ENCODE results near the gene ABL2.
A peak's percentile ranks its signal among the peaks of the same experiment; 100 is the strongest.
"Not testable (repeated sequence)": the region's sequence is repeated elsewhere in the genome, so short reads cannot be mapped to it uniquely, and the experiment has no call there.

The ABL2 gene

GRCh38 chr1:179245426-179245825 is 15.9 kb upstream of the ABL2 start:
- not testable (repeated sequence) for H3K27me3 ChIP-seq (replicated peaks; ENCODE audit: control insufficient read depth, insufficient read depth, low read length); DNase-seq (ENCODE audit: low read depth); H3K9me3 ChIP-seq (ENCODE audit: control insufficient read depth, low read length); H3K36me3 ChIP-seq (ENCODE audit: control insufficient read depth, insufficient read depth, low read length, severe bottlenecking); H3K4me3 ChIP-seq (ENCODE audit: low read length); H3K9ac ChIP-seq (ENCODE audit: low read length); H3K4me1 ChIP-seq (ENCODE audit: control insufficient read depth, insufficient read depth, low read length)

- Histone ChIP-seq H3K9ac (ENCODE audit: low read length) (no peak overlapping the region), H3K27me3 (replicated peaks; ENCODE audit: control insufficient read depth, insufficient read depth, low read length) (no peaks in the 10 kb centered on the region), H3K4me1 (ENCODE audit: control insufficient read depth, insufficient read depth, low read length) (no peaks in the 10 kb centered on the region), H3K36me3 (ENCODE audit: control insufficient read depth, insufficient read depth, low read length, severe bottlenecking) (no peaks in the 10 kb centered on the region), H3K9me3 (ENCODE audit: control insufficient read depth, low read length) (no peaks in the 10 kb centered on the region), H3K4me3 (ENCODE audit: low read length) (no peak overlapping the region)
- DNase-seq (ENCODE audit: low read depth) = no peak
Observed at GRCh38 chr1:179241530-179242097, 12.1 kb upstream of the ABL2 start.

- Histone ChIP-seq H3K9me3 (ENCODE audit: control insufficient read depth, low read length) (no peaks in the 10 kb centered on the region), H3K36me3 (ENCODE audit: control insufficient read depth, insufficient read depth, low read length, severe bottlenecking) (no peaks in the 10 kb centered on the region), H3K9ac (ENCODE audit: low read length) (no peak overlapping the region), H3K27me3 (replicated peaks; ENCODE audit: control insufficient read depth, insufficient read depth, low read length) (no peaks in the 10 kb centered on the region), H3K4me1 (ENCODE audit: control insufficient read depth, insufficient read depth, low read length) (no peaks in the 10 kb centered on the region), H3K4me3 (ENCODE audit: low read length) (no peak overlapping the region)
- no peak for DNase-seq (ENCODE audit: low read depth)
Observed at GRCh38 chr1:179237222-179237621, 7.7 kb upstream of the ABL2 start.

DNA sequence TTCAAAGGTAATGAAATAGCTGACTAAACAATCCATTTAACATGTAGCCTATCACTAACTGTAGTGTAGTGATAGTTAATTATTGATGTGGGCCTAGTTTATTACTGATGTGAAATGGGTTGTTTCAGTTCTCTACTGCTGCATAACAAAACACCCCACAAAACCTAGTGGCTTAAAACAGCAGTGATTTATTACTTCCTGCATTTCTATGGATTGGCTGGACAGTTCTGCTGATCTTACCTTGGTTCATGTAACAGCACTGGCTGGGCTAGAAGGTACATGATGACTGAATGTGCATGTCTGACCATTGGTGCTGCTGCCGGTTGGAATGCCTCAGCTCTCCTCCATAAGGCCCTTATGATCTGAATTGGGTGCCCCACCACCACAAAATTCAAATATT is 5.4 kb upstream of the ABL2 start:
- Histone ChIP-seq H3K27me3 (replicated peaks; ENCODE audit: control insufficient read depth, insufficient read depth, low read length) (no peaks in the 10 kb centered on the region), H3K9me3 (ENCODE audit: control insufficient read depth, low read length) (no peaks in the 10 kb centered on the region), H3K36me3 (ENCODE audit: control insufficient read depth, insufficient read depth, low read length, severe bottlenecking) (no peaks in the 10 kb centered on the region), H3K9ac (ENCODE audit: low read length) (no peak overlapping the region), H3K4me1 (ENCODE audit: control insufficient read depth, insufficient read depth, low read length) (no peaks in the 10 kb centered on the region), H3K4me3 (ENCODE audit: low read length) (no peak overlapping the region)
- DNase-seq (ENCODE audit: low read depth) = no peak

- Histone ChIP-seq H3K4me3 (ENCODE audit: low read length) (no peak overlapping the region), H3K9ac (ENCODE audit: low read length) (no peak overlapping the region), H3K27me3 (replicated peaks; ENCODE audit: control insufficient read depth, insufficient read depth, low read length) (no peaks in the 10 kb centered on the region), H3K4me1 (ENCODE audit: control insufficient read depth, insufficient read depth, low read length) (peaks cover 8% of the 10 kb centered on the region), H3K9me3 (ENCODE audit: control insufficient read depth, low read length) (no peaks in the 10 kb centered on the region), H3K36me3 (ENCODE audit: control insufficient read depth, insufficient read depth, low read length, severe bottlenecking) (no peaks in the 10 kb centered on the region)
- no peak for DNase-seq (ENCODE audit: low read depth)
Observed at GRCh38 chr1:179231923-179232322, 2.4 kb upstream of the ABL2 start.

- no peak for DNase-seq (ENCODE audit: low read depth)
- Histone ChIP-seq H3K4me3 (ENCODE audit: low read length) (no peak overlapping the region), H3K9me3 (ENCODE audit: control insufficient read depth, low read length) (no peaks in the 10 kb centered on the region), H3K9ac (ENCODE audit: low read length) (no peak overlapping the region), H3K36me3 (ENCODE audit: control insufficient read depth, insufficient read depth, low read length, severe bottlenecking) (no peaks in the 10 kb centered on the region), H3K27me3 (replicated peaks; ENCODE audit: control insufficient read depth, insufficient read depth, low read length) (no peaks in the 10 kb centered on the region), H3K4me1 (ENCODE audit: control insufficient read depth, insufficient read depth, low read length) (peaks cover 8% of the 10 kb centered on the region)
Observed at GRCh38 chr1:179230721-179231120, 1.2 kb upstream of the ABL2 start.

- Histone ChIP-seq H3K9ac (ENCODE audit: low read length) (peak overlapping the region; percentile 84), H3K9me3 (ENCODE audit: control insufficient read depth, low read length) (no peaks in the 10 kb centered on the region), H3K4me3 (ENCODE audit: low read length) (peak overlapping the region; percentile 80), H3K27me3 (replicated peaks; ENCODE audit: control insufficient read depth, insufficient read depth, low read length) (no peaks in the 10 kb centered on the region), H3K36me3 (ENCODE audit: control insufficient read depth, insufficient read depth, low read length, severe bottlenecking) (no peaks in the 10 kb centered on the region), H3K4me1 (ENCODE audit: control insufficient read depth, insufficient read depth, low read length) (peaks cover 8% of the 10 kb centered on the region)
- DNase-seq (ENCODE audit: low read depth) = peak; percentile 51
Observed at GRCh38 chr1:179230251-179230650, 774 bp upstream of the ABL2 start.

GRCh38 chr1:179228783-179229213 is 679 bp downstream of the ABL2 start:
- Histone ChIP-seq H3K9ac (ENCODE audit: low read length) (peak overlapping the region; percentile 89), H3K4me1 (ENCODE audit: control insufficient read depth, insufficient read depth, low read length) (peaks cover 8% of the 10 kb centered on the region), H3K4me3 (ENCODE audit: low read length) (peak overlapping the region; percentile 94), H3K36me3 (ENCODE audit: control insufficient read depth, insufficient read depth, low read length, severe bottlenecking) (no peaks in the 10 kb centered on the region), H3K27me3 (replicated peaks; ENCODE audit: control insufficient read depth, insufficient read depth, low read length) (no peaks in the 10 kb centered on the region), H3K9me3 (ENCODE audit: control insufficient read depth, low read length) (no peaks in the 10 kb centered on the region)
- DNase-seq (ENCODE audit: low read depth) = peak; percentile 77

GRCh38 chr1:179226738-179227137 is 2.7 kb downstream of the ABL2 start:
- H3K4me3 ChIP-seq (ENCODE audit: low read length) = no peak overlapping the region

GRCh38 chr1:179224466-179224865 is 5.0 kb downstream of the ABL2 start:
- H3K27me3 ChIP-seq (replicated peaks; ENCODE audit: control insufficient read depth, insufficient read depth, low read length); H3K9ac ChIP-seq (ENCODE audit: low read length); H3K36me3 ChIP-seq (ENCODE audit: control insufficient read depth, insufficient read depth, low read length, severe bottlenecking); DNase-seq (ENCODE audit: low read depth); H3K4me3 ChIP-seq (ENCODE audit: low read length); H3K9me3 ChIP-seq (ENCODE audit: control insufficient read depth, low read length): not testable (repeated sequence)
- H3K4me1 ChIP-seq (ENCODE audit: control insufficient read depth, insufficient read depth, low read length) = peaks cover 10% of the 10 kb centered on the region

More at GRCh38 chr1:179226738-179227137, 2.7 kb downstream of the ABL2 start:
- H3K36me3 ChIP-seq (ENCODE audit: control insufficient read depth, insufficient read depth, low read length, severe bottlenecking) = no peaks in the 10 kb centered on the region
- DNase-seq (ENCODE audit: low read depth) = no peak
- H3K9me3 ChIP-seq (ENCODE audit: control insufficient read depth, low read length) = no peaks in the 10 kb centered on the region
- no peaks in the 10 kb centered on the region for H3K27me3 ChIP-seq (replicated peaks; ENCODE audit: control insufficient read depth, insufficient read depth, low read length)
- H3K9ac ChIP-seq (ENCODE audit: low read length) = no peak overlapping the region
- peaks cover 8% of the 10 kb centered on the region for H3K4me1 ChIP-seq (ENCODE audit: control insufficient read depth, insufficient read depth, low read length)

- not testable (repeated sequence) for H3K27me3 ChIP-seq (replicated peaks; ENCODE audit: control insufficient read depth, insufficient read depth, low read length); H3K9ac ChIP-seq (ENCODE audit: low read length); H3K36me3 ChIP-seq (ENCODE audit: control insufficient read depth, insufficient read depth, low read length, severe bottlenecking); H3K9me3 ChIP-seq (ENCODE audit: control insufficient read depth, low read length); H3K4me3 ChIP-seq (ENCODE audit: low read length); DNase-seq (ENCODE audit: low read depth)
- peaks cover 24% of the 10 kb centered on the region for H3K4me1 ChIP-seq (ENCODE audit: control insufficient read depth, insufficient read depth, low read length)
Observed at GRCh38 chr1:179221121-179221520, 8.4 kb downstream of the ABL2 start.

DNA sequence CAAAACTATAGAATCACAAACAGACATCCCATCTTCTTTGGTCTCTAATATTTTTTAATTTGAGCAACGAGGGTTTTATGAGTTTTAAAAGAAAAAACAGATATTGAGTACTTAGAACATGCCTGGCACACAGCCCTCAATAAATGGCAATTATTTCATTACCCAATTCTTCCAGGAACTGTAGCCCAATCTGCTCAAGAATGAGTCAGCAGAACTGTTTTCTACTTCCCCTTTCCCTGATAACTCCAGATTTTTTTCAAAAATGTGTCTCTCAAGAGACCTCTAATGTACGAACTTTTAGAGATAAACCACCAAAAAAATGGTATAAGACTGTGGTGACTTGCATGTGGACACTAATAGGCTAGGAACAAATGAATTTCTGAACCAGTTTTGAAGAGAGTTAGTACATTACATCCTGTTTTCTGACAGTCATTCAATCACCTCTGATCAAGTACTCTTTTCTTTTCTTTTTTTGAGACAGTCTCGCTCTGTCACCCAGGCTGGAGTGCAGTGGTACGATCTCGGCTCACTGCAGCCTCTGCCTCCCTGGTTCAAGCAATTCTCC is 11.5 kb downstream of the ABL2 start:
- no peaks in the 10 kb centered on the region for H3K36me3 ChIP-seq (ENCODE audit: control insufficient read depth, insufficient read depth, low read length, severe bottlenecking)
- peak; percentile 75 for DNase-seq (ENCODE audit: low read depth)
- H3K4me1 ChIP-seq (ENCODE audit: control insufficient read depth, insufficient read depth, low read length) = peaks cover 36% of the 10 kb centered on the region

More for the DNA sequence above, 11.5 kb downstream of the ABL2 start:
- H3K4me3 ChIP-seq (ENCODE audit: low read length) = peak overlapping the region; percentile 50
- no peaks in the 10 kb centered on the region for H3K27me3 ChIP-seq (replicated peaks; ENCODE audit: control insufficient read depth, insufficient read depth, low read length)
- H3K9me3 ChIP-seq (ENCODE audit: control insufficient read depth, low read length) = no peaks in the 10 kb centered on the region
- H3K9ac ChIP-seq (ENCODE audit: low read length) = peak overlapping the region; percentile 41

Measured in adipocyte (in vitro differentiated cells).